ENCODE data around the gene POLA1. TPM values are rescaled to one million over a fixed set of nuclear protein-coding genes. Genes with fewer than 3 reads are reported as not detected.

Gene POLA1
- total and polyA plus RNA-seq, 2 donors (not counting 1 experiment from before 2014, with no cell fraction given): 3.0 to 16.3 TPM

- Mint-ChIP-seq H3K27ac (no peak overlapping the region), H3K9me3 (ENCODE audit: insufficient read depth) (no peaks in the 10 kb centered on the region), H3K4me1 (no peaks in the 10 kb centered on the region), H3K27me3 (no peaks in the 10 kb centered on the region), H3K4me3 (no peak overlapping the region)
- Histone ChIP-seq H3K4me3 (ENCODE audit: control extremely low read depth in 1 of 5, extremely low read depth in 1 of 5, insufficient read depth in 1 of 5, low read depth in 2 of 5, low read length in 4 of 5) (no peak overlapping the region), H3K9ac (ENCODE audit: low read length) (no peak overlapping the region), H2AFZ (ENCODE audit: insufficient read depth, low read depth, low read length, poor library complexity, severe bottlenecking) (no peak overlapping the region), H3K4me1 (ENCODE audit: control insufficient read depth in 2 of 2, insufficient read depth in 2 of 2, low read length in 2 of 2) (no peaks in the 10 kb centered on the region), H3K27ac (ENCODE audit: low read length in 2 of 2) (no peak overlapping the region), H3K27me3 (replicated peaks in 1 of 4; ENCODE audit: control extremely low read depth in 1 of 4, control insufficient read depth in 3 of 4, insufficient read depth in 4 of 4, low read length in 3 of 4) (no peaks in the 10 kb centered on the region), H3K4me2 (replicated peaks; ENCODE audit: low read depth, low read length, poor library complexity, severe bottlenecking) (no peak overlapping the region), H3K9me3 (ENCODE audit: control extremely low read depth in 1 of 3, control insufficient read depth in 2 of 3, insufficient read depth in 1 of 3, low read length in 2 of 3) (no peaks in the 10 kb centered on the region), H3K79me2 (ENCODE audit: control insufficient read depth, insufficient read depth, low read length) (no peaks in the 10 kb centered on the region), H3K36me3 (replicated peaks in 1 of 2; ENCODE audit: control extremely low read depth in 1 of 2, control insufficient read depth in 1 of 2, extremely low read depth in 1 of 2, insufficient read depth in 2 of 2, low read length in 1 of 2) (no peaks in the 10 kb centered on the region), H4K20me1 (ENCODE audit: control insufficient read depth, insufficient read depth, low read length, poor library complexity, severe bottlenecking) (no peaks in the 10 kb centered on the region)
- ATAC-seq (ENCODE audit: low read depth) (no peak), DNase-seq (no peak)
- TF ChIP-seq EZH2 (IDR thresholded peaks at IDR 0.05; ENCODE audit: borderline replicate concordance, insufficient read depth, low read depth, low read length, poor library complexity, severe bottlenecking) (no peak), CTCF (IDR thresholded peaks at IDR 0.05) (no peak)
- no CpG with 5 or more reads among the region's 2 CpGs for WGBS (ENCODE audit: insufficient coverage)
- POLR2A ChIA-PET: no interaction called here
- intact Hi-C loops (cut with micrococcal nuclease): no loop called here
- CTCF ChIA-PET: no interaction called here
Observed at GRCh38 chrX:24673424-24673823, 20.3 kb upstream of the POLA1 start.

- no peak overlapping the region for H3K4me3 ChIP-seq (ENCODE audit: control extremely low read depth in 1 of 5, extremely low read depth in 1 of 5, insufficient read depth in 1 of 5, low read depth in 2 of 5, low read length in 4 of 5)
- CTCF ChIA-PET: interaction anchor here (0.6 to 1.6 kb wide), 5 partner anchors 9 to 281 kb away, joined by 3 to 6 read pairs (median 3); no protein-coding TSS in a partner anchor
- no peaks in the 10 kb centered on the region for H3K79me2 ChIP-seq (ENCODE audit: control insufficient read depth, insufficient read depth, low read length)
- 50% methylated on average over 2 of the region's 5 CpGs for WGBS (ENCODE audit: insufficient coverage)
- no peak overlapping the region for H3K4me3 Mint-ChIP-seq
- POLR2A ChIA-PET: no interaction called here
- H3K27me3 ChIP-seq (replicated peaks in 1 of 4; ENCODE audit: control extremely low read depth in 1 of 4, control insufficient read depth in 3 of 4, insufficient read depth in 4 of 4, low read length in 3 of 4): no peaks in the 10 kb centered on the region
- H3K4me1 ChIP-seq (ENCODE audit: control insufficient read depth in 2 of 2, insufficient read depth in 2 of 2, low read length in 2 of 2): no peaks in the 10 kb centered on the region
- no peaks in the 10 kb centered on the region for H3K36me3 ChIP-seq (replicated peaks in 1 of 2; ENCODE audit: control extremely low read depth in 1 of 2, control insufficient read depth in 1 of 2, extremely low read depth in 1 of 2, insufficient read depth in 2 of 2, low read length in 1 of 2)
- H2AFZ ChIP-seq (ENCODE audit: insufficient read depth, low read depth, low read length, poor library complexity, severe bottlenecking): no peak overlapping the region
- no peak overlapping the region for H3K27ac ChIP-seq (ENCODE audit: low read length in 2 of 2)
- H3K9ac ChIP-seq (ENCODE audit: low read length): no peak overlapping the region
- no peak for ATAC-seq (ENCODE audit: low read depth)
- H3K4me1 Mint-ChIP-seq: no peaks in the 10 kb centered on the region
- TF ChIP-seq CTCF (IDR thresholded peaks at IDR 0.05): peak; percentile 68
- TF ChIP-seq EZH2 (IDR thresholded peaks at IDR 0.05; ENCODE audit: borderline replicate concordance, insufficient read depth, low read depth, low read length, poor library complexity, severe bottlenecking): no peak
- H4K20me1 ChIP-seq (ENCODE audit: control insufficient read depth, insufficient read depth, low read length, poor library complexity, severe bottlenecking): no peaks in the 10 kb centered on the region
- no peak overlapping the region for H3K27ac Mint-ChIP-seq
- H3K27me3 Mint-ChIP-seq: no peaks in the 10 kb centered on the region
- no peaks in the 10 kb centered on the region for H3K9me3 ChIP-seq (ENCODE audit: control extremely low read depth in 1 of 3, control insufficient read depth in 2 of 3, insufficient read depth in 1 of 3, low read length in 2 of 3)
- intact Hi-C loops (cut with micrococcal nuclease): no loop called here
- H3K9me3 Mint-ChIP-seq (ENCODE audit: insufficient read depth): no peaks in the 10 kb centered on the region
- DNase-seq: peak; percentile 10
- no peak overlapping the region for H3K4me2 ChIP-seq (replicated peaks; ENCODE audit: low read depth, low read length, poor library complexity, severe bottlenecking)
Observed at GRCh38 chrX:24676403-24677024, 17.2 kb upstream of the POLA1 start.

All from B cell (primary cell).